ENCODE data around the gene PNPLA1. TPM values are rescaled to one million over a fixed set of nuclear protein-coding genes. Genes with fewer than 3 reads are reported as not detected.

PNPLA1 gene
- total RNA-seq, 1 experiment from 2014 or later = 0.10 TPM

DNA sequence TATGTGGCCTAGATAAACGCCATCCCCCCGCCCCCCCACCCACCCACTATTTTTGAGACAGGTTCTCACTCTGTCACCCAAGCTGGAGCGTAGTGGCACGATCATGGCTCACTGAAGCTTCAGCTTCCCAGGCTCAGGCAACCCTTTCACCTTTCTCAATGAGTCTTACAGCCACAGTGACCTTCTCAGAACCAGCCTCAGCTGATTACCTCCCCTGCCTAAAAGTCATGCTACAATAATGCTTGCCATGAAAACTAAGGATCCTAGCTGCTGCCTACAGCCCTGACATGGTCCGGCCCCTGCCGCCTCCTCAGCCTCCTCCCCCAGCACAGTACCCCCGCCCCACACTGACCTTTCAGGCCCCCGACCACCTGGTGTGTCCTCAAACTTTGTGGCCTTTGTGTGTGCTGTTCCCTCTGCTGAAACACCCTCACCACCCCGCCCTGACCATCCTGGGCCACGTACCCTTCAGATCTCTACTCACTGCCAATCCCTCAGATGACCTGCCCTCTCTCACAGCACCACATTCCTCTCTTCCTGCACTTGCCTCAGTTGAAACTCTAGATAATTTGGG, 31.3 kb downstream of the PNPLA1 start (continued):
- TF ChIP-seq, protein P1, sequence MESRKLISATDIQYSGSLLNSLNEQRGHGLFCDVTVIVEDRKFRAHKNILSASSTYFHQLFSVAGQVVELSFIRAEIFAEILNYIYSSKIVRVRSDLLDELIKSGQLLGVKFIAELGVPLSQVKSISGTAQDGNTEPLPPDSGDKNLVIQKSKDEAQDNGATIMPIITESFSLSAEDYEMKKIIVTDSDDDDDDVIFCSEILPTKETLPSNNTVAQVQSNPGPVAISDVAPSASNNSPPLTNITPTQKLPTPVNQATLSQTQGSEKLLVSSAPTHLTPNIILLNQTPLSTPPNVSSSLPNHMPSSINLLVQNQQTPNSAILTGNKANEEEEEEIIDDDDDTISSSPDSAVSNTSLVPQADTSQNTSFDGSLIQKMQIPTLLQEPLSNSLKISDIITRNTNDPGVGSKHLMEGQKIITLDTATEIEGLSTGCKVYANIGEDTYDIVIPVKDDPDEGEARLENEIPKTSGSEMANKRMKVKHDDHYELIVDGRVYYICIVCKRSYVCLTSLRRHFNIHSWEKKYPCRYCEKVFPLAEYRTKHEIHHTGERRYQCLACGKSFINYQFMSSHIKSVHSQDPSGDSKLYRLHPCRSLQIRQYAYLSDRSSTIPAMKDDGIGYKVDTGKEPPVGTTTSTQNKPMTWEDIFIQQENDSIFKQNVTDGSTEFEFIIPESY (IDR thresholded peaks at IDR 0.05; ENCODE audit: extremely low read depth, insufficient replicate concordance, low read length) = no peak
- no peak for TF ChIP-seq POLR2AphosphoS5 (IDR thresholded peaks at IDR 0.05; ENCODE audit: low read depth, low read length)

DNA sequence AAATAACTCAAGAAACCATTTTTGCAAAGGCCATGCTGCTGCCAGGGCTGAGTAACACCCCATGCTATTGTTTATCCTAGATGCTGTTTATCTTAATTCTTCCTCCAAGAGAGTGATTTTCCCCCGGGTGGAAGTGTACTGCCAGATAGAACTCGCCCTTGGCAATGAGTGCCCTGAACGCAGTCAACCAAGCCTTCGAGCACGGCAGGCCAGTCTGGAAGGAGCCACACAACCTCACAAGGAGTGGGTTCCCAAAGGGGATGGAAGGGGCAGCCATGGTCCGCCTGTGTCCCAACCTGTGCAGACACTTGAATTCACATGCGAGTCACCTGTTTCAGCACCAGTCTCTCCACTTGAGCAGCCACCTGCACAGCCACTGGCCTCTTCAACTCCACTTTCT, 31.9 kb downstream of the PNPLA1 start:
- intact Hi-C loops (cut with micrococcal nuclease) = loop anchor here (1.0 to 2.0 kb wide), 2 partner anchors 59 to 275 kb away; partner anchors contain the start of gene MAPK14

More for the DNA sequence above, 31.9 kb downstream of the PNPLA1 start:
- H3K79me2 ChIP-seq (ENCODE audit: insufficient read depth, low read length) = no peaks in the 10 kb centered on the region
- no peak overlapping the region for H3K4me3 ChIP-seq (replicated peaks in 1 of 2; ENCODE audit: low read depth in 1 of 2, low read length in 2 of 2)
- no peak overlapping the region for H3K4me2 ChIP-seq (ENCODE audit: low read length)
- no peak for TF ChIP-seq SP1 (IDR thresholded peaks at IDR 0.05; ENCODE audit: low read depth)
- no peak for TF ChIP-seq CBX3 (IDR thresholded peaks at IDR 0.05; ENCODE audit: low read depth)
- TF ChIP-seq POLR2A (IDR thresholded peaks at IDR 0.05; ENCODE audit: borderline replicate concordance, extremely low read depth, insufficient read depth, insufficient read length) = no peak
- TF ChIP-seq EZH2 (IDR thresholded peaks at IDR 0.05) = no peak
- TF ChIP-seq, protein P1 (IDR thresholded peaks at IDR 0.05; ENCODE audit: extremely low read depth, insufficient replicate concordance, low read length) = no peak
- TF ChIP-seq EZH2phosphoT487 (IDR thresholded peaks at IDR 0.05; ENCODE audit: borderline replicate concordance) = no peak
- no peak for TF ChIP-seq TCF7L2 (IDR thresholded peaks at IDR 0.05; ENCODE audit: borderline replicate concordance, extremely low read depth, insufficient read depth, insufficient read length)
- no peaks in the 10 kb centered on the region for H3K9me3 ChIP-seq (ENCODE audit: control insufficient read depth in 1 of 2, insufficient read depth in 1 of 2, low read depth in 1 of 2, low read length in 2 of 2)
- H3K27ac ChIP-seq (ENCODE audit: low read depth, low read length) = no peak overlapping the region
- peaks cover 0 to 4% of the 10 kb centered on the region in 2 experiments; a peak in 1 of 4 replicates for H3K4me1 ChIP-seq (ENCODE audit: control insufficient read depth in 1 of 2, insufficient read depth in 2 of 2, low read length in 2 of 2)
- H3K27me3 ChIP-seq (ENCODE audit: insufficient read depth, low read length) = no peaks in the 10 kb centered on the region
- H3K9me2 ChIP-seq (ENCODE audit: insufficient read depth) = no peaks in the 10 kb centered on the region
- BruUV-seq (replicated peaks) = no TSS peak
- ATAC-seq = no peak
- H4K20me1 ChIP-seq (ENCODE audit: insufficient read depth) = no peaks in the 10 kb centered on the region
- H3K9ac ChIP-seq (ENCODE audit: low read length) = no peak overlapping the region
- no peak for DNase-seq (ENCODE audit: low read depth, low spot score)
- ChIA-PET CTCF (interaction anchor here (0.5 to 3.0 kb wide), 26 partner anchors 8 to 457 kb away, joined by 3 to 36 read pairs (median 4); no protein-coding TSS in a partner anchor), RAD21 (ENCODE audit: low non-redundant PET in 1 of 2, low total read pairs in 2 of 2, uncharacterized antibody in 2 of 2, unreplicated experiment in 2 of 2) (interaction anchor here in 1 of 2 experiments (0.6 to 0.9 kb wide), 2 partner anchors 16 to 139 kb away, joined by 3 read pairs; no protein-coding TSS in a partner anchor), POLR2A (no interaction called here)
- H3K36me3 ChIP-seq (ENCODE audit: control insufficient read depth in 1 of 2, insufficient read depth in 2 of 2, low read length in 2 of 2) = no peaks in the 10 kb centered on the region
- H2AFZ ChIP-seq (ENCODE audit: low read depth, low read length, poor library complexity, severe bottlenecking) = no peak overlapping the region

All from HCT116 (cell line).